T-helper 1 cell treated with Interleukin-12 subunit alpha and Interleukin-12 subunit beta and Interleukin-4 antibody, amounts not matched to agents 30 μg/mL and 1 μg/mL, for 36 hours (primary cell): Measurements from ENCODE around the gene IL17C.
A peak's percentile ranks its signal among the peaks of the same experiment; 100 is the strongest.

Experiments
- H3K27ac Mint-ChIP-seq: one replicate; pipeline ENCODE4 v1.8.0; 2021; ENCODE audit warnings: mild to moderate bottlenecking, mixed read lengths
- H3K27me3 Mint-ChIP-seq: one replicate; pipeline ENCODE4 v1.8.0; 2021; ENCODE audit warnings: low read depth, mixed read lengths
- H3K36me3 Mint-ChIP-seq: one replicate; pipeline ENCODE4 v1.8.0; 2021; ENCODE audit warnings: low read depth, mixed read lengths
- H3K4me1 Mint-ChIP-seq: one replicate; pipeline ENCODE4 v1.8.0; 2021; ENCODE audit warnings: low read depth, mixed read lengths
- H3K4me3 Mint-ChIP-seq: one replicate; pipeline ENCODE4 v1.8.0; 2021; ENCODE audit warnings: mild to moderate bottlenecking, moderate library complexity, mixed read lengths
- H3K9me3 Mint-ChIP-seq: one replicate; pipeline ENCODE4 v1.8.0; 2021; ENCODE audit warnings: mixed read lengths

IL17C gene, protein sequence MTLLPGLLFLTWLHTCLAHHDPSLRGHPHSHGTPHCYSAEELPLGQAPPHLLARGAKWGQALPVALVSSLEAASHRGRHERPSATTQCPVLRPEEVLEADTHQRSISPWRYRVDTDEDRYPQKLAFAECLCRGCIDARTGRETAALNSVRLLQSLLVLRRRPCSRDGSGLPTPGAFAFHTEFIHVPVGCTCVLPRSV

GRCh38 chr16:88638323-88639230 is at the start of gene IL17C:
Gene IL17C, plus strand, starts transcription at chr16:88638572. Its CDS starts 70 bp downstream, at chr16:88638642.
- Mint-ChIP-seq H3K4me3 (no peak within 1 kb of the TSS), H3K27me3 (peaks cover 28% of the 10 kb centered on the region), H3K9me3 (no peaks in the 10 kb centered on the region), H3K4me1 (peaks cover 18% of the 10 kb centered on the region), H3K36me3 (peaks cover 12% of the 10 kb centered on the region), H3K27ac (no peak within 1 kb of the TSS)

- Mint-ChIP-seq H3K4me3 (no peak overlapping the region), H3K27me3 (no peaks in the 10 kb centered on the region), H3K27ac (no peak overlapping the region), H3K36me3 (peaks cover 48% of the 10 kb centered on the region), H3K9me3 (no peaks in the 10 kb centered on the region), H3K4me1 (peaks cover 32% of the 10 kb centered on the region)
Observed at GRCh38 chr16:88588754-88589153, 49.6 kb upstream of the IL17C start.

- Mint-ChIP-seq H3K36me3 (peaks cover 48% of the 10 kb centered on the region), H3K9me3 (no peaks in the 10 kb centered on the region), H3K4me1 (peaks cover 32% of the 10 kb centered on the region), H3K4me3 (no peak overlapping the region), H3K27me3 (no peaks in the 10 kb centered on the region), H3K27ac (peak overlapping the region; percentile 84)
Observed at GRCh38 chr16:88589441-88589840, 48.9 kb upstream of the IL17C start.

DNA sequence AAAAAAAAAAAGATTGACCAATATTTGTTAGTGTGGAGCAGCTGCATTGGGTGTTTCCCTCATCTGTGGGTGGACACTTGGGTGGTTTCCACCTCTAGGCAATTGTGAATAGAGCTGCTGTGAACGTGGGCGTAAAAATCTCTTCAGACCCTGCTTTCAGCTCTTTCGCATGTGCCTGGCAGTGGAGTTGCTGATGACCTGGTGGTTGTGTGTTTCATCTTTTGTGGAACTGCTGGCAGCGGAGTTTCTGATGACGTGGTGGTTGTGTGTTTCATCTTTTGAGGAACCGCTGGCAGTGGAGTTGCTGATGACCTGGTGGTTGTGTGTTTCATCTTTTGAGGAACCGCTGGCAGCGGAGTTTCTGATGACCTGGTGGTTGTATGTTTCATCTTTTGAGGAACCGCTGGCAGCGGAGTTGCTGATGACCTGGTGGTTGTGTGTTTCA is 46.8 kb upstream of the IL17C start:
- Mint-ChIP-seq H3K4me1 (peaks cover 26% of the 10 kb centered on the region), H3K9me3 (no peaks in the 10 kb centered on the region), H3K27ac (peak overlapping the region; percentile 44), H3K4me3 (no peak overlapping the region), H3K27me3 (no peaks in the 10 kb centered on the region), H3K36me3 (peaks cover 48% of the 10 kb centered on the region)

DNA sequence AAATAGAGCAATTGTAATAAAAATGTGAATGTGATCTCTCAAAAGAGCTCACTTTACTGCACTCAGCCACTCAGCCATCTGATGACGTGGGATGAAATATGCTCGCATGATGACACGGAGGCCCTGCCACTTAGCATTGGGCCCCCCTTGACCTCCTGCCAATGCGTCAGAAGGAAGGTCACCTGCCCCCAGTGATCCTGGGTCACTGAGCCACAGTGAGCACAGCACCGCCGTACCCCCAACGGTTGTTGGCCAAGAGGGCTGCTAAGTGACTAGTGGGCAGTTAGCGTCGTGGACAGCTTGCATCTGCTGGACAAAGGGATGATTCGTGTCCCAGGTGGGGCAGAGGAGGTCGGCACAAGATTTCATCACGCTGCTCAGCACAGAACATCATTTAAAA is 45.3 kb upstream of the IL17C start:
- H3K27me3 Mint-ChIP-seq, result no peaks in the 10 kb centered on the region
- H3K4me3 Mint-ChIP-seq, result no peak overlapping the region
- no peaks in the 10 kb centered on the region for H3K9me3 Mint-ChIP-seq
- H3K27ac Mint-ChIP-seq, result no peak overlapping the region
- H3K36me3 Mint-ChIP-seq, result peaks cover 34% of the 10 kb centered on the region
- peaks cover 19% of the 10 kb centered on the region for H3K4me1 Mint-ChIP-seq

DNA sequence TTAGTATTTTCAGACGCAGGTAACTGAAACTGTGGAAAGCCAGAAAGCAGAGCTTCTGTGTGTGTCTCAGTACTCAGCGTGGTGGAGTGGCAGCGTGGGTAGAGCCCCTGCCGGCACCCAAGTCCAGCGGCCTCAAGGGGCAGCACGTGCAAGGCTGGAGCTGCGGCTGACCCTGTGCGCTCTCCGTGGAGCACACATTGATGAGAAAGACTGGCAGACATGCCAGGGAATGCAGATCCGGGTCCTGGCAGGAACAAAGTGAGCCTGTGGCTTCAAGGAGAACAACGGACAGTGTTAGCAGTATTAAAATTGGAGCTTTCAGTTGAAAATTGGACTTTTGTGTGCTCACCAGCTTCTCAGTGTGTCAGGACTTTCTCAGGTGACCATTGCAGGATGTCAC is 44.9 kb upstream of the IL17C start:
- Mint-ChIP-seq H3K4me1 (peaks cover 19% of the 10 kb centered on the region), H3K27me3 (no peaks in the 10 kb centered on the region), H3K27ac (no peak overlapping the region), H3K4me3 (no peak overlapping the region), H3K36me3 (peaks cover 30% of the 10 kb centered on the region), H3K9me3 (no peaks in the 10 kb centered on the region)

DNA sequence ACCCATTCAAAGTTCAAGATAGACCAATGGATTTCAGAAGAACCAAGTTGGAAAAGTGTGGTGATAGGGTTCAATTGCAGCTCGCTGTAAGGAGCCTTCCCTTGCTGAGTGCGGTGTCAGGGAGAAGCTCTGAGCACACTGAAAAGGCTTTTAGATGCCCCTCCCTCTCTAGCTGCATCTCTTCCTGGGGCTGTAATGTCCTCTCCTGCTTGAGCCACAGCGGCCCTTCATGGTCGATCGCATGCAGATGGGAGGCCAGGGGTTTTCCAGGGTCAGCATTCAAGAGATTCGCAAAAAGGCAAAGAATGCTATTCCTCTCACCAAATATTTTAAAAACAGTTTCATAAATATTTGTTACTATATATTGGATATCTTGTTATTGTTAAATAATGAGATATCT is 44.5 kb upstream of the IL17C start:
- H3K27ac Mint-ChIP-seq, result no peak overlapping the region
- H3K9me3 Mint-ChIP-seq, result no peaks in the 10 kb centered on the region

GRCh38 chr16:88595101-88595500 is 43.3 kb upstream of the IL17C start:
- Mint-ChIP-seq H3K27me3 (no peaks in the 10 kb centered on the region), H3K36me3 (peaks cover 20% of the 10 kb centered on the region), H3K4me3 (no peak overlapping the region), H3K9me3 (no peaks in the 10 kb centered on the region), H3K27ac (no peak overlapping the region), H3K4me1 (peaks cover 10% of the 10 kb centered on the region)

More for the DNA sequence above, 44.5 kb upstream of the IL17C start:
- peaks cover 19% of the 10 kb centered on the region for H3K4me1 Mint-ChIP-seq
- no peaks in the 10 kb centered on the region for H3K27me3 Mint-ChIP-seq
- H3K36me3 Mint-ChIP-seq, result peaks cover 28% of the 10 kb centered on the region
- no peak overlapping the region for H3K4me3 Mint-ChIP-seq

GRCh38 chr16:88595921-88596320 is 42.5 kb upstream of the IL17C start:
- peak overlapping the region; percentile 41 for H3K27ac Mint-ChIP-seq
- no peak overlapping the region for H3K4me3 Mint-ChIP-seq
- H3K4me1 Mint-ChIP-seq, result peaks cover 10% of the 10 kb centered on the region
- no peaks in the 10 kb centered on the region for H3K27me3 Mint-ChIP-seq
- H3K36me3 Mint-ChIP-seq, result peaks cover 18% of the 10 kb centered on the region
- H3K9me3 Mint-ChIP-seq, result no peaks in the 10 kb centered on the region

GRCh38 chr16:88596483-88596882 is 41.9 kb upstream of the IL17C start:
- no peaks in the 10 kb centered on the region for H3K9me3 Mint-ChIP-seq
- H3K27ac Mint-ChIP-seq, result no peak overlapping the region
- no peaks in the 10 kb centered on the region for H3K27me3 Mint-ChIP-seq
- H3K4me1 Mint-ChIP-seq, result peaks cover 9% of the 10 kb centered on the region
- H3K36me3 Mint-ChIP-seq, result peaks cover 20% of the 10 kb centered on the region
- no peak overlapping the region for H3K4me3 Mint-ChIP-seq

GRCh38 chr16:88597856-88598491 is 40.4 kb upstream of the IL17C start:
- no peak overlapping the region for H3K4me3 Mint-ChIP-seq
- H3K27me3 Mint-ChIP-seq, result no peaks in the 10 kb centered on the region
- no peak overlapping the region for H3K27ac Mint-ChIP-seq
- peaks cover 21% of the 10 kb centered on the region for H3K36me3 Mint-ChIP-seq
- H3K9me3 Mint-ChIP-seq, result no peaks in the 10 kb centered on the region
- peaks cover 2% of the 10 kb centered on the region for H3K4me1 Mint-ChIP-seq

GRCh38 chr16:88599092-88599733 is 39.2 kb upstream of the IL17C start:
- peaks cover 2% of the 10 kb centered on the region for H3K4me1 Mint-ChIP-seq
- no peaks in the 10 kb centered on the region for H3K27me3 Mint-ChIP-seq
- no peaks in the 10 kb centered on the region for H3K9me3 Mint-ChIP-seq
- H3K27ac Mint-ChIP-seq, result no peak overlapping the region
- H3K36me3 Mint-ChIP-seq, result peaks cover 17% of the 10 kb centered on the region
- H3K4me3 Mint-ChIP-seq, result no peak overlapping the region

DNA sequence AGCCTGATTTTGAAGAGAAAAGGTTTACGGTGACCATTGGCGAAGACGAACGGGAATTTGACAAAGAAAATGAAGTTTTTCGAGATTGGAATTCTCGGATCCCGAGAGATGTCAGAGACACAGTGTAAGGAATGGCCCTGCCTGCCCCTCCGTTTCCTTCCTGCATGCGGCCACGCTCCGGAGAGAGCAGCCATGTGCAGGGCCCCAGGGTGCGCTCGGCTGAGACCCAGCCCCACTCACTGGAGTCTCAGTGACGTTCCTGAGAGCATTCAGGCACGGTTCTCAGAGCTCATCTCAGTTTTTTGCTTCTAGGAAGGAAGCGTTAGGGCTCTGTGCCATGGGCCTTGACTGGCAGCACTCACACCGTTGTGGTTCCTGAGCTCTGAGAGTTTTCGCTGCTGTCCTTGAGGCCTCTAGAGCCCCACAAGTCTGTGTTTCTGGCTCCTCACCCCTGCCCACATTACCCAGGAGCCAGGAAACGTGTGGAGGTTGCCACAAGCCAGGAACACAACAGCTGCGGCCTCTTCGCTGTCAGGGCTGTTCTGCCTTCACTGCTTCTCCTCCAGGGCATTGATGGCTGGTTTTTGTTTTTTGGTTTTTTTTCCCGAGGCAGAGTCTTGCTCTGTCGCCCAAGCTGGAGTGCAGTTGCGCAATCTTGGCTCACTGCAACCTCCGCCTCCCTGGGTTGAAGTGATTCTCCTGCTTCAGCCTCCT is 38.4 kb upstream of the IL17C start:
- H3K27ac Mint-ChIP-seq, result no peak overlapping the region
- H3K4me1 Mint-ChIP-seq, result peaks cover 2% of the 10 kb centered on the region
- no peak overlapping the region for H3K4me3 Mint-ChIP-seq
- H3K36me3 Mint-ChIP-seq, result peaks cover 16% of the 10 kb centered on the region
- H3K9me3 Mint-ChIP-seq, result no peaks in the 10 kb centered on the region
- H3K27me3 Mint-ChIP-seq, result no peaks in the 10 kb centered on the region

DNA sequence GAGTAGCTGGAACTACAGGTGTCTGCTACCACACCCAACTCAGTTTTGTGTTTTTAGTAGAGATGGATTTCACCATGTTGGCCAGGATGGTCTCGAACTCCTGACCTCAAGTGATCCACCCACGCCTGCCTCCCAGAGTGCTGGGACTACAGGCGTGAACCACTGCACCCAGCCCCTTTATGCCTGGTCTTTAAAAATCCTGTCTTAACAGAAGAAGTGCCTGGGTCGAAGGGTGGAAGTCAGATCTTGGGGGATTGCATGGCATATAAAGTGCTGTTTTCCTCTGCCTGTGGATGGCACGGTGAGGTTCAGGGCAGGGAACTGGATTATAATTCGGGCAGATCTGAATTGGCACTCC is 37.9 kb upstream of the IL17C start:
- Mint-ChIP-seq H3K27ac (no peak overlapping the region), H3K9me3 (no peaks in the 10 kb centered on the region), H3K27me3 (no peaks in the 10 kb centered on the region), H3K36me3 (peaks cover 14% of the 10 kb centered on the region), H3K4me3 (no peak overlapping the region), H3K4me1 (peaks cover 2% of the 10 kb centered on the region)
